NCI-H1694 (cell line): ENCODE measurements around the gene ADGRV1.

Experiments
- DNase-seq: peaks from one replicate; lab custom pipeline; 2025; lab: John Stamatoyannopoulos, UW

The ADGRV1 gene

GRCh38 chr5:91206734-91207133, 648.1 kb downstream of the ADGRV1 start:
- no peak for DNase-seq

GRCh38 chr5:91207248-91207647, 648.7 kb downstream of the ADGRV1 start:
- no peak for DNase-seq

- DNase-seq: no peak
These were observed 653.6 kb downstream of the ADGRV1 start for GRCh38 chr5:91211997-91212713.

- DNase-seq: no peak
These were observed 654.1 kb downstream of the ADGRV1 start for GRCh38 chr5:91212714-91213092.
